SK-N-MC (cell line): ENCODE data around the gene SCN8A.

ENCODE experiments used
- DNase-seq: peaks from one replicate; pipeline ENCODE4 v3.0.0-alpha.2; 2011; ENCODE audit warnings: low read depth, low spot score
- H3K27ac ChIP-seq: fragments of 200-600 bp; sonication (generic); 2 replicates; pipeline ENCODE4 v1.5.1; 2016; ENCODE audit warnings: mixed run types
- H3K36me3 ChIP-seq: fragments of 200-600 bp; sonication (generic); 2 replicates; pipeline ENCODE4 v1.6.1; 2017; ENCODE audit warnings: antibody characterized with exemption, low read length, mixed read lengths; ENCODE audit not compliant: insufficient read depth
- H3K4me3 ChIP-seq: fragments of 200-600 bp; sonication (generic); 2 replicates; pipeline ENCODE4 v1.5.1; 2016
- H3K9ac ChIP-seq: fragments of 200-600 bp; sonication (generic); 2 replicates; pipeline ENCODE4 v1.8.0; 2017; ENCODE audit warnings: mixed run types, mixed read lengths; ENCODE audit not compliant: insufficient read length
- H3K9me3 ChIP-seq: fragments of 200-600 bp; sonication (generic); 2 replicates; pipeline ENCODE4 v1.6.1; 2017; ENCODE audit warnings: low read depth, mild to moderate bottlenecking, antibody characterized with exemption, low read length, moderate library complexity, mixed read lengths
- EZH2 ChIP-seq: fragments of 200-600 bp; sonication (generic); IDR thresholded peaks from one replicate; pipeline ENCODE4 v1.6.1; 2017; ENCODE audit warnings: antibody characterized with exemption
- FOXP2 ChIP-seq: optimal IDR thresholded peaks from 2 replicates; pipeline ENCODE3; 2011; ENCODE audit warnings: mild to moderate bottlenecking, moderate library complexity; ENCODE audit not compliant: insufficient read depth; ENCODE audit errors: extremely low read length, control extremely low read depth
- POLR2AphosphoS5 ChIP-seq: IDR thresholded peaks from 2 replicates; pipeline ENCODE4 v1.6.1; 2012; ENCODE audit warnings: mild to moderate bottlenecking, low read depth, low read length, borderline replicate concordance

The SCN8A gene

DNA sequence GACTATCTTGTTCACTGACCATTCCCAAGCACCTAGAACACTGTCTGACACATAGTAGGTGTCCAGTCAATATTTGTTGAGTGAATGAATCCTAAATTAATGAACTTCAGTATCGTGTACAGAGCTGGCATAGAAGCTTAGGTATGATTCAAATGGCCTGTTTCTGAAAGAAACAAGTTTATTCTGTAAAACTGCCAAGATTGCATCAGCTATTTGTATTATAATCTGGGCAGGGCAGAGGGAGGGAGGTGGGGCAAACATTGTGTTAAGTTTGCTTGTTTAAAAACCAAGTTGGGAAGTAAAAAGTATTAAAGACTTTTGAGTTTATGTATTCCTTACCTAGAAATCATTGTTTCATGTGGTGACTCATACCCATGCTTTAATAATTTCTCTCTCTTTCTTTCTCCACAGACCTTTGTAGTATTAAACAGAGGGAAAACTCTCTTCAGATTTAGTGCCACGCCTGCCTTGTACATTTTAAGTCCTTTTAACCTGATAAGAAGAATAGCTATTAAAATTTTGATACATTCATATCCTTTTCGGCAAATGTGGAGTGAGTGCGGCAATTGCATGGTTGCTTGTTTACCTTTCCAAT lies 92.8 kb downstream of the SCN8A start:
- peak overlapping the region; percentile 76 for H3K9ac ChIP-seq
- TF ChIP-seq POLR2AphosphoS5, result no peak
- TF ChIP-seq EZH2, result no peak
- no peak for TF ChIP-seq FOXP2
- peak overlapping the region; percentile 74 for H3K4me3 ChIP-seq
- H3K36me3 ChIP-seq, result peaks cover 2% of the 10 kb centered on the region; the same call in 1 of the 2 replicates
- DNase-seq, result no peak
- peak overlapping the region; percentile 98 for H3K27ac ChIP-seq
- no peaks in the 10 kb centered on the region for H3K9me3 ChIP-seq

DNA sequence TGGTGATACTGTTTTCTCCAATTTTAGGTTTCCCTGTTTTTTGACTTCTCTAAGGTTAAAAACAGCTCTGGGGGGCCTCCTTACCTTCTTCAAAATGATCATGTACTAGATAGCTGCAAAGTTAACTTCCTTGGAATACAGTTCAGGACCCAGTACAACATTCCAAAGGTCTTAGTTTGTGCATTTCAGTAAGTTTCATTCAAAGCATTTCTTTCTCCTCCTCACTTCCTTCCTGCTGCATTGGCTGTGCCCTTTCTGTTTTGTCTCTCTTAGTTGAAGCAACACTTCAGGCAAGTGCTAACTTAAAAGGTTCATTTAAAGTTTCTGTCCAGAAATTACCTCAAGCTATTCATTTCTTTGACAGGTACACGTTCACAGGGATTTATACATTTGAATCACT lies 95.7 kb downstream of the SCN8A start:
- Histone ChIP-seq H3K9me3 (no peaks in the 10 kb centered on the region), H3K4me3 (peak overlapping the region; percentile 74)

DNA sequence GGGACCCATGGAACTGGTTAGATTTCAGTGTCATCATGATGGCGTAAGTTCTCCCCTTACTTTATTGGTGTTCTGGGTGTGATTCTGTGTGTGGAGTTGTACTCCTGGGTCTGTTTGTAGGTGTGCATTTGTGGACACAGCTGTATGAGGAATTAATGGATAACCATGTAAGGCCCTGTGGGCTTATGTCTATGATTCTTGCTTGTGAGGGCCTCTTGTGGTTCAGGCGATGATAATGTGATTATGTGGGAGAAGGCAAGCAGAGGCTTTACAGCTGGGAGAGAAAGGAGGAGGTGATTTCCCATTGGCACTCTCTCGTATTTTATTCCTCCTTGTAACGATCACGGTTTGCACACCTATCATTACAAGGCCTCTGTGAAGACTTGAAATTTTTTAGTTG lies 96.1 kb downstream of the SCN8A start:
- Histone ChIP-seq H3K9me3 (no peaks in the 10 kb centered on the region), H3K27ac (peak overlapping the region; percentile 95), H3K36me3 (peaks cover 8% of the 10 kb centered on the region; the same call in 1 of the 2 replicates), H3K9ac (peak overlapping the region; percentile 55), H3K4me3 (peak overlapping the region; percentile 74)
- TF ChIP-seq FOXP2 (no peak), POLR2AphosphoS5 (no peak), EZH2 (no peak)
- no peak for DNase-seq

More for the DNA sequence above, 95.7 kb downstream of the SCN8A start:
- TF ChIP-seq EZH2 (no peak), POLR2AphosphoS5 (no peak), FOXP2 (no peak)
- DNase-seq, result no peak
- peaks cover 6% of the 10 kb centered on the region; the same call in 1 of the 2 replicates for H3K36me3 ChIP-seq
- H3K9ac ChIP-seq, result peak overlapping the region; percentile 55
- peak overlapping the region; percentile 95 for H3K27ac ChIP-seq

DNA sequence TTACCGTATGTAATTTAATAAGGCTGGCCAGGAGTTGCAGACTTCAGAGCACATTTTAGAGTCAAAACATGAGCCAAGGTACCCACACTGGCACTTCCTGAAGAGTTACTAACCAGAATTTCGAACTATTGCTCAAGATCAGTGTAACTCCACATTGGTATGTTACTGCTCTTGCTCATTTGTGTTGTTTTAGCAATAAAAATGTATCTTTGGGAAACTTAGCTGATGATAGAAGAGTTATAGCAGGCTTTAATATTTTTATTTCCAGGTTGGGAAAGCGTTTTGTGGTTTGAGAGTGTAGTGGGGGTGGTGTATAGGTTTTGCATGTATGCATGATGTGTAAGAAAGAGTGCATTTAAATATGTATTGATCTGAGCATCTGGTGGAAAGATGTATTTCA lies 96.6 kb downstream of the SCN8A start:
- TF ChIP-seq FOXP2, result no peak
- Histone ChIP-seq H3K9ac (peak overlapping the region; percentile 55), H3K27ac (peak overlapping the region; percentile 95), H3K9me3 (no peaks in the 10 kb centered on the region), H3K4me3 (peak overlapping the region; percentile 74), H3K36me3 (peaks cover 8% of the 10 kb centered on the region; the same call in 1 of the 2 replicates)
- no peak for DNase-seq

DNA sequence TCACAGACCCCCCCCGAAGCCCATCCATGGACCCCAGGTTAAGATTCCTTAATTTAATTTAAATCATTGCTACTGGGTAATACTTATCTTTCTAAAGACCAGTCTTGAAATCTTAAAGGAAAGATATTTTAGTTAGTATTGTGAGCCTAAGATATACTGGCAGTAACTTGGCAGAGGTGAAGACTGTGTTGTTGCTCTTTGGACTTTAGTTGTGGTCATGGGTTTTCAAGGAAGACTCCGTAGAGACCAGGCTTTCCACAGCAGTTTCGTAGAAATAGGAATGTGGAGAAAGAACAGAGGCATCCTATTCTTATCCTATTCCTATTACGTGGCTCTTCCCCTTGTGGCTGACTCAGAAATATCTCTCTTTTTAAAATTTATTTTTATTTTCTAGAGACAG lies 99.0 kb downstream of the SCN8A start:
- H3K9me3 ChIP-seq, result no peaks in the 10 kb centered on the region
- no peak overlapping the region for H3K4me3 ChIP-seq
- no peak for DNase-seq
- H3K9ac ChIP-seq, result no peak overlapping the region
- no peak overlapping the region for H3K27ac ChIP-seq
- no peak for TF ChIP-seq POLR2AphosphoS5
- TF ChIP-seq EZH2, result no peak
- H3K36me3 ChIP-seq, result peaks cover 8% of the 10 kb centered on the region; the same call in 1 of the 2 replicates

DNA sequence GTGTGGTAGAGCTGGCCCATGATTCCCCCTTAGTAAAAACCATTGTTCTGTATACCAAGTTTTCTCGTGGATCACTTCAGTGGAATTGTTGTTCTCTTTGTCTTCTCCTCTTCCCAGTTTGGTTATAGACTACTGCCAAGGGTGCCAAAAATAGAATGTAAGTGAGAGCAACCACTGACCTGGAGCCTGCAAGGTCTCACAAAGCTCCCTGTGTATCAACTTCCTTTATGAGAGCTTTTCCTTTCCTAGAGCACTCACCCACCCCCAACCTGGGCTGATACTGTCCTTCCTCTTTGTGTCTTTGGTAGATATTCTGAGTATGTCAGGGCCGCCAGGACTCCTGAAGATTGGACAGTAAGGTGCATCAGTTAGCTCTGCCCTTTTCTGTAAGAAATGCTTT lies 101.0 kb downstream of the SCN8A start:
- Histone ChIP-seq H3K27ac (no peak overlapping the region), H3K9ac (no peak overlapping the region), H3K36me3 (peaks cover 8% of the 10 kb centered on the region; the same call in 1 of the 2 replicates), H3K9me3 (no peaks in the 10 kb centered on the region), H3K4me3 (no peak overlapping the region)
- TF ChIP-seq POLR2AphosphoS5, result no peak
- TF ChIP-seq EZH2, result no peak
- no peak for TF ChIP-seq FOXP2
- DNase-seq, result no peak

DNA sequence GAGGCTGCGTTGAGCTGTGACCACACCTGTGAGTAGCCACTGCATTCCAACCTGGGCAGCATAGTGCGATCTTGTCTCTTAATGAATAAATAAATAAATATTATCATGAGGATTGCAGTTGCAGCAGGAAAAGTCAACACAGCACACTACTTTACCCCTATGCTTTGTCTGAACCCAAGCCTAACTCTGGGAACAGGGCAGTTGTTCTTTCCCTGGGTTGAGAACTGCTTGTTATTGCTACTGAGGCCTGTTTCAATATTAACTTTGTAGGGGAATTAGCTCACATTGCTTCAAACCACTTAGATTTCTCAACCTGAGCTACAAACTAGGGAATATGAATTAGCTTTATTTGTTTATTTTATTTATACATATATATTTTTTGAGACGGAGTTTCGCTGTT lies 102.5 kb downstream of the SCN8A start:
- Histone ChIP-seq H3K36me3 (peaks cover 8% of the 10 kb centered on the region; the same call in 1 of the 2 replicates), H3K9me3 (no peaks in the 10 kb centered on the region), H3K27ac (no peak overlapping the region), H3K4me3 (no peak overlapping the region), H3K9ac (no peak overlapping the region)
- no peak for DNase-seq
- TF ChIP-seq FOXP2 (no peak), POLR2AphosphoS5 (no peak), EZH2 (no peak)

DNA sequence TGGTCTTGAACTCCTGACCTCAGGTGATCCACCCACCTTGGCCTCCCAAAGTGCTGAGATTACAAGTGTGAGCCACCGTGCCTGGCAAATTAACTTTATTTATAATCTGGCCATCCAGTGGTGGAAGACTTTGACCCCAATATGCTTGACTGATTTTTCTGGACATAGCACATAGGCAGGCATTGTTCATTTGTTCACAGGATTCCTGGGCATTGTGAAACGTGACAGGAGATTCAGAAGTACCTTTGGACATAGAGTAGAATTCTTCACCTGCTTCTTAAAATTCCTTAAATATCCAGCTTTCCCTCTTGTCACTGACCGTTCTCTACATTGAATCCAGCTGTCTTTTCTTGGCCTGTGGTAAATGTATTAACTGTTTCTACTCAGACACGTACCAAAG lies 103.1 kb downstream of the SCN8A start:
- no peak for DNase-seq
- Histone ChIP-seq H3K9me3 (no peaks in the 10 kb centered on the region), H3K9ac (no peak overlapping the region), H3K27ac (no peak overlapping the region), H3K36me3 (peaks cover 4% of the 10 kb centered on the region; the same call in 1 of the 2 replicates), H3K4me3 (no peak overlapping the region)
- TF ChIP-seq EZH2 (no peak), FOXP2 (no peak), POLR2AphosphoS5 (no peak)
